SW480 (cell line): Measurements from ENCODE around the gene HOXD11.

Experiments used
- DNase-seq: peaks from one replicate; pipeline ENCODE4 v3.0.0-alpha.2; 2016; ENCODE audit warnings: low spot score

Gene HOXD11

GRCh38 chr2:176148751-176149421, 41.8 kb downstream of the HOXD11 start:
- no peak for DNase-seq

- DNase-seq = no peak
These were observed 42.4 kb downstream of the HOXD11 start for GRCh38 chr2:176149481-176149938.

- DNase-seq = no peak
These were observed 43.0 kb downstream of the HOXD11 start for GRCh38 chr2:176149939-176150583.

- no peak for DNase-seq
These were observed 43.7 kb downstream of the HOXD11 start for GRCh38 chr2:176150584-176151441.

- DNase-seq = no peak
These were observed 44.6 kb downstream of the HOXD11 start, which contains the start of gene HOXD4 for GRCh38 chr2:176151442-176152287. Gene HOXD4, plus strand, starts transcription at chr2:176151550. Its CDS starts 84 bp downstream, at chr2:176151634.

GRCh38 chr2:176152350-176153181, 45.5 kb downstream of the HOXD11 start:
- DNase-seq = no peak

- DNase-seq = no peak
These were observed 47.6 kb downstream of the HOXD11 start for GRCh38 chr2:176154576-176155252.

- DNase-seq = no peak
These were observed 48.4 kb downstream of the HOXD11 start for GRCh38 chr2:176155356-176156044.

GRCh38 chr2:176156301-176156806, 49.3 kb downstream of the HOXD11 start:
- no peak for DNase-seq

GRCh38 chr2:176156807-176157498, 49.9 kb downstream of the HOXD11 start, which contains the start of gene HOXD3:
Gene HOXD3, plus strand, starts transcription at chr2:176157307. Its CDS starts 11,808 bp downstream, at chr2:176169115.
- no peak for DNase-seq

- peak; percentile 32 for DNase-seq
These were observed 50.6 kb downstream of the HOXD11 start for GRCh38 chr2:176157499-176158185.

- DNase-seq = no peak
These were observed 51.1 kb downstream of the HOXD11 start for GRCh38 chr2:176158186-176158591.

GRCh38 chr2:176158855-176159662, 52.0 kb downstream of the HOXD11 start:
- DNase-seq = no peak
